ENCODE measurements around the gene MCUR1. TPM values are rescaled to one million over a fixed set of nuclear protein-coding genes. Genes with fewer than 3 reads are reported as not detected.
"Not testable (repeated sequence)": the region's sequence is repeated elsewhere in the genome, so short reads cannot be mapped to it uniquely, and the experiment has no call there.

Gene MCUR1
- total RNA-seq, 1 donor from 2014 or later: 20.6 TPM

- Mint-ChIP-seq H3K4me3 (ENCODE audit: low read depth) (no peak overlapping the region), H3K36me3 (ENCODE audit: insufficient read depth) (peaks cover 20% of the 10 kb centered on the region), H3K4me1 (ENCODE audit: low read depth) (peaks cover 3% of the 10 kb centered on the region), H3K27ac (no peak overlapping the region), H3K9me3 (ENCODE audit: low read depth) (no peaks in the 10 kb centered on the region), H3K27me3 (no peaks in the 10 kb centered on the region)
- no peak for TF ChIP-seq CTCF (IDR thresholded peaks at IDR 0.05; ENCODE audit: unreplicated experiment)
- no peak for DNase-seq (ENCODE audit: low spot score, unreplicated experiment)
Measured at GRCh38 chr6:13789746-13790145, 24.6 kb downstream of the MCUR1 start.

- Mint-ChIP-seq H3K4me1 (ENCODE audit: low read depth) (peaks cover 3% of the 10 kb centered on the region), H3K27me3 (no peaks in the 10 kb centered on the region), H3K9me3 (ENCODE audit: low read depth) (no peaks in the 10 kb centered on the region), H3K27ac (no peak overlapping the region), H3K36me3 (ENCODE audit: insufficient read depth) (peaks cover 19% of the 10 kb centered on the region), H3K4me3 (ENCODE audit: low read depth) (no peak overlapping the region)
- DNase-seq (ENCODE audit: low spot score, unreplicated experiment): no peak
- no peak for TF ChIP-seq CTCF (IDR thresholded peaks at IDR 0.05; ENCODE audit: unreplicated experiment)
Measured at GRCh38 chr6:13788820-13789219, 25.5 kb downstream of the MCUR1 start.

GRCh38 chr6:13787137-13787536, 27.2 kb downstream of the MCUR1 start:
- Mint-ChIP-seq H3K27me3 (no peaks in the 10 kb centered on the region), H3K4me3 (ENCODE audit: low read depth) (no peak overlapping the region), H3K4me1 (ENCODE audit: low read depth) (peaks cover 3% of the 10 kb centered on the region), H3K27ac (no peak overlapping the region), H3K36me3 (ENCODE audit: insufficient read depth) (peaks cover 17% of the 10 kb centered on the region), H3K9me3 (ENCODE audit: low read depth) (no peaks in the 10 kb centered on the region)
- TF ChIP-seq CTCF (IDR thresholded peaks at IDR 0.05; ENCODE audit: unreplicated experiment): no peak
- DNase-seq (ENCODE audit: low spot score, unreplicated experiment): no peak

- not testable (repeated sequence) for H3K36me3 Mint-ChIP-seq (ENCODE audit: insufficient read depth); H3K27me3 Mint-ChIP-seq; H3K4me3 Mint-ChIP-seq (ENCODE audit: low read depth); H3K9me3 Mint-ChIP-seq (ENCODE audit: low read depth); H3K4me1 Mint-ChIP-seq (ENCODE audit: low read depth); H3K27ac Mint-ChIP-seq; DNase-seq (ENCODE audit: low spot score, unreplicated experiment)
Measured at GRCh38 chr6:13780162-13780561, 34.2 kb downstream of the MCUR1 start.

- H3K36me3 Mint-ChIP-seq (ENCODE audit: insufficient read depth): peaks cover 6% of the 10 kb centered on the region
- peaks cover 4% of the 10 kb centered on the region for H3K9me3 Mint-ChIP-seq (ENCODE audit: low read depth)
- H3K27me3 Mint-ChIP-seq: no peaks in the 10 kb centered on the region
- H3K4me3 Mint-ChIP-seq (ENCODE audit: low read depth): no peak overlapping the region
- no peak for DNase-seq (ENCODE audit: low spot score, unreplicated experiment)
- H3K4me1 Mint-ChIP-seq (ENCODE audit: low read depth): no peaks in the 10 kb centered on the region
- no peak for TF ChIP-seq CTCF (IDR thresholded peaks at IDR 0.05; ENCODE audit: unreplicated experiment)
- no peak overlapping the region for H3K27ac Mint-ChIP-seq
Measured at GRCh38 chr6:13778028-13778427, 36.3 kb downstream of the MCUR1 start.

GRCh38 chr6:13776602-13777001, 37.8 kb downstream of the MCUR1 start:
- Mint-ChIP-seq H3K4me3 (ENCODE audit: low read depth) (no peak overlapping the region), H3K9me3 (ENCODE audit: low read depth) (peaks cover 5% of the 10 kb centered on the region), H3K27me3 (no peaks in the 10 kb centered on the region), H3K36me3 (ENCODE audit: insufficient read depth) (peaks cover 7% of the 10 kb centered on the region), H3K27ac (no peak overlapping the region), H3K4me1 (ENCODE audit: low read depth) (no peaks in the 10 kb centered on the region)
- TF ChIP-seq CTCF (IDR thresholded peaks at IDR 0.05; ENCODE audit: unreplicated experiment): no peak
- DNase-seq (ENCODE audit: low spot score, unreplicated experiment): no peak

GRCh38 chr6:13775466-13775865, 38.9 kb downstream of the MCUR1 start:
- not testable (repeated sequence) for H3K36me3 Mint-ChIP-seq (ENCODE audit: insufficient read depth); DNase-seq (ENCODE audit: low spot score, unreplicated experiment); H3K4me3 Mint-ChIP-seq (ENCODE audit: low read depth); H3K27ac Mint-ChIP-seq; H3K4me1 Mint-ChIP-seq (ENCODE audit: low read depth); H3K9me3 Mint-ChIP-seq (ENCODE audit: low read depth); H3K27me3 Mint-ChIP-seq

GRCh38 chr6:13772358-13773030, 41.9 kb downstream of the MCUR1 start:
- not testable (repeated sequence) for H3K9me3 Mint-ChIP-seq (ENCODE audit: low read depth); H3K4me3 Mint-ChIP-seq (ENCODE audit: low read depth); H3K36me3 Mint-ChIP-seq (ENCODE audit: insufficient read depth); H3K27ac Mint-ChIP-seq; DNase-seq (ENCODE audit: low spot score, unreplicated experiment); H3K27me3 Mint-ChIP-seq; H3K4me1 Mint-ChIP-seq (ENCODE audit: low read depth)
